ENCODE measurements around the gene EXT2.

EXT2 gene

DNA sequence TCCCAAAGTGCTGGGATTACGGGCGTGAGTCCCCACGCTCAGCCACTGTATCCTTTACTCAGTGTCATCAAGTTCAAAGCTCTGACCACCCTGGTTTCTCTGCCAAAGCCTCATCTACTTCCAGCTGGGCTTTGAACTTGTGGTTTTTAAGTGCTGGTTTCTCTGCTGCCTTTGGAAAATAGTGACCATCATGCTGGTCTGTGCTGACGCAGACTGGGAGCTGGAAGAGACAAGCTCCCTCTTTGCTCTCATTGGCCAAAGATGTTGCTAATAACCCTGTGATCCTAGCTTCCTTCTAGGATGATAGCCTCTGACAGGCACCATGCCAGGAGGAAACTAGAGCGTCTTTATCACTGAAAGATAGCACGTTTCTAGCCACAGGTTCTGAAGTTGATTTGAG lies 152.0 kb downstream of the EXT2 start:
- no peak for DNase-seq

DNA sequence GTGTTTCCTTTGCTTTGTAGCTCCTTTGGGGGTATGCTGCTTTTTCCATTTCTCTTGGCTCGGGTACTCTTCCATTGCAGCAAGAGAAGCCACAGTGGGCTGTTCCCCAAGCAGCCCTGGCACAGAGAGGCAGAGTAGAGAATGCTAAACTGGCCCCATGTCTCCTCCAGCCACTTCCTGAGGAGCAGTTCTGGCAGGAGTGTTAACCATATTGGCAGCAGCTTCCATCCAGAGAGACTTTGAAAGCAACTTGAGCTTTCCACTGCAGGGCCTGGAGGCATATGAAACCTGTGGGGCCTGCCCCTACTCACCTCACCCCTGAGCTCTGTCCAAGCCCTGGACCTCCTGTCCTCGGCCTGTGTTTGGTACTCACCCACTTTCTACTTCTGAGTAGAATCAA lies 152.6 kb downstream of the EXT2 start:
- no peak for DNase-seq

- DNase-seq = no peak
Measured at GRCh38 chr11:44250421-44250820, 154.9 kb downstream of the EXT2 start.

GRCh38 chr11:44252999-44253602 lies 157.6 kb downstream of the EXT2 start:
- no peak for DNase-seq

- no peak for DNase-seq
Measured at GRCh38 chr11:44255406-44256071, 160.1 kb downstream of the EXT2 start.

- DNase-seq = no peak
Measured at GRCh38 chr11:44256673-44257291, 161.3 kb downstream of the EXT2 start.

GRCh38 chr11:44257338-44258189 lies 162.1 kb downstream of the EXT2 start:
- no peak for DNase-seq

DNA sequence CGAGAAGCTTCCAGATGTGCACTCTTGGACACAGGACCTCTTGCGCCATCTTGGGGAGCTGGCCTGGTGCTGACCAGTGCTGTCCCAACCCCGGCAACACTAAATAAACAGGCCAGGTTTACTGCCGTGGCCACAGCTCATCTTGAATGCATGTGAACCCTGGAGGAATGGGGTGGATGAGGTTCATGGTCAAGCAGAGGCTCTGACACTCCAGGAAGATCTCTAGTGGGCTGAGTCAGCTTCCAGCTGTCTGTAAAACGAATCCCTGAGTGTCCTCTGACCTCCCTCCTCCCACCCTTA lies 162.7 kb downstream of the EXT2 start:
- no peak for DNase-seq

GRCh38 chr11:44258839-44259420 lies 163.5 kb downstream of the EXT2 start:
- no peak for DNase-seq

- DNase-seq = no peak
Measured at GRCh38 chr11:44260081-44260480, 164.6 kb downstream of the EXT2 start.

GRCh38 chr11:44261800-44262591 lies 166.5 kb downstream of the EXT2 start:
- DNase-seq = no peak

GRCh38 chr11:44263738-44264437 lies 168.4 kb downstream of the EXT2 start:
- DNase-seq = no peak

DNA sequence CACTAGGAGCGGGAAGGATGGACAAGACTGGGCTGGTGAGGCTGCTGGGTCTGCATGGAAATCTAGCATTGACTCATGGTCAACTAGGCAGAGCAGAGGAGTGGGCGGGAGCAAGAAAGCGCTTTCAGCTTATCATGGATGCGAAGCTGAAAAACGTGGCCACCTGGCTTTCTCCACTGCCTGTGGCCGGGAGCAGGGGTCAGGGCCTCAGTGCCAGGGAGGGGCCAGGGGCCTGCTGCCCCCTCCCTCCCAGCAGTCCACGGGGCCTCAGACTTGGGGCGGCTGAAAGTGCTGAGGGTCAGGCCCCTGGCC lies 168.9 kb downstream of the EXT2 start:
- no peak for DNase-seq

DNA sequence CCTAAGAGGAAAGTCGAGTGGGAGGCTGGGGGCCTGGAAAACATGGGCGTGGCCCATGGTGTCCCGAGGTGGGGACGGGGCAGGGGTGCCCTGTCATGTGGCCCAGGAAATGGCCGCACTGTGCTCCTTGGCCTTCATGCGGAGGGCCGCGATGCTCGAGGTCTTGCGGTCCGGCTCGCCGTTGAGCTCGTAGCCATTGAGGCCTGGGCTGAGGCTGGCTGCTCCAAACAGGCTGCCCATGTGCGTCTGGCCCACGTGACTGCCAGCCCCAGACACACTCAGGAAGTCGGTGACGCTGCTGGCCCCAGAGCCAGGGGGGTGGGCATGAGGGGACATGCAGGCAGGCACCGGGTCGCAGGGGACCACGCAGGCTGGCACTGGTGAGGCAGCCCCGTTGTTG lies 169.3 kb downstream of the EXT2 start:
- no peak for DNase-seq

DNA sequence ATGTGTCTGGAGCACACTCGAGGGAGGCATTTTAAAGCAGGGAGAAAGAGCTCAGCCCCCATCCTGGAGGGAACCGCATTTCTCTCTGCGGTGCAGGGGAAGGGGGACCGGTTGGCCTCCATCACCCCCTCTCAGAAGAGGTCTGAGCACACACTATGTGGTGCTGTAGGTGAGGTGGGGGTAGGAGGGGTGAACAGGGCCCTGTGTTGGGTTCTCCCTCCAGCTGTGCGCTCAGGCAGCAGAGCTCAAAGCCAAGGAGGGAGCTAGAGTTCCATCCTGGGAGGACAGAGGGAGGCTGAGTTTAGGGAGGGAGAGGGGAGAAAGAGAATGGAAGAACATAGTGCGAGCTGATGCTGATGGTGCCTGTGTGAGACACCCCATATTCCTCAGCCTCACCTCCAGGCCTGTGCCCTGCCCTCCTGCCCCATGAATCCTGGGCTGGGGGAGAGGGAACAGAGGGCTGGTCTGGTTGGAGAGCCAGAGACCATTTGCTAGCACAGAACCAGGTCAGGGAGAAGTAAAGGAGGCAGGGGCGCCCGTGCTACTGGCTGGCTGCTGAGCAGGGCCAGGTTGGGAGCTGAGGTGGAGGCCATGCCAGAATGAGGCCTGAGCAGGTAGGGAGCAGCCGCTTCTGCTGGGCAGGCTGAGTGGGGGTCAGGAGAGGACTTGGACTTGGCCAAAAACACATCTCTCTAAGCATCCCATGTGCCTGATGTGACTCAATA lies 170.7 kb downstream of the EXT2 start:
- no peak for DNase-seq

DNA sequence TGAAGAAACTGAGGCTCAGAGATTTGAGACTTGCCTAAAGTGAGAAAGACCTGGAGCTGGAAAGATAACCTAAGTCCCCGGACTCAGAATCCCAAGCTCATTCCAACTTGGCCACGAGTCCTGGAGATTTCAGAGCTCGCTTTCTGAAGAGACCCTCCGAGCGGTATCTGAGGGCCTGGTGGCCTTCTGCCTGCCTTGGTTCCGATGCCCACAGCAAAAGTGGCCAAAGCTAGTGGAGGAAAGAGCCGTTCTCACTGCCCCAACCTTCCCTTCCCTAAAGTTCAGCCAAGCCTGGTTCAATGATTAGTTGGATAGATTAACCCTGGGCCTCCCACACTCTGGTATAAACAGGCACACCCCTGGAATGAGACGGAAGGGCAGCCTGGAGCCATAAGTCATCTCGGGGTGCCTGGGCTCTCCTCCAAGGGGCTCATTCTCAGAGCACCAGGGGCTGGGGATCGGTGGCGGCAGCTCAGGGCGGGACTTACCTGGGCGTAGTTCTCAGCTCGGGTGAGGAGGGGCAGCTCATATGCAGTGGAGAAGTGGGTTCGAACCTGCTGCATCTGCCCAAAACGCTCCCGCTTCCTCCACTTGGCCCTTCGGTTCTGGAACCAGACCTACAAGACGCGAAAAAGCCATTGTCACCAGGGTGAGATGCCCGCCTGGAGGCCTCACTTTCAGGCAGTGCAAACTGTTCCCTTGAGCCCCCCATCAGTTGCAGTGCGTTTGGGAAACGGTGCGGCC lies 171.7 kb downstream of the EXT2 start:
- DNase-seq = no peak

DNA sequence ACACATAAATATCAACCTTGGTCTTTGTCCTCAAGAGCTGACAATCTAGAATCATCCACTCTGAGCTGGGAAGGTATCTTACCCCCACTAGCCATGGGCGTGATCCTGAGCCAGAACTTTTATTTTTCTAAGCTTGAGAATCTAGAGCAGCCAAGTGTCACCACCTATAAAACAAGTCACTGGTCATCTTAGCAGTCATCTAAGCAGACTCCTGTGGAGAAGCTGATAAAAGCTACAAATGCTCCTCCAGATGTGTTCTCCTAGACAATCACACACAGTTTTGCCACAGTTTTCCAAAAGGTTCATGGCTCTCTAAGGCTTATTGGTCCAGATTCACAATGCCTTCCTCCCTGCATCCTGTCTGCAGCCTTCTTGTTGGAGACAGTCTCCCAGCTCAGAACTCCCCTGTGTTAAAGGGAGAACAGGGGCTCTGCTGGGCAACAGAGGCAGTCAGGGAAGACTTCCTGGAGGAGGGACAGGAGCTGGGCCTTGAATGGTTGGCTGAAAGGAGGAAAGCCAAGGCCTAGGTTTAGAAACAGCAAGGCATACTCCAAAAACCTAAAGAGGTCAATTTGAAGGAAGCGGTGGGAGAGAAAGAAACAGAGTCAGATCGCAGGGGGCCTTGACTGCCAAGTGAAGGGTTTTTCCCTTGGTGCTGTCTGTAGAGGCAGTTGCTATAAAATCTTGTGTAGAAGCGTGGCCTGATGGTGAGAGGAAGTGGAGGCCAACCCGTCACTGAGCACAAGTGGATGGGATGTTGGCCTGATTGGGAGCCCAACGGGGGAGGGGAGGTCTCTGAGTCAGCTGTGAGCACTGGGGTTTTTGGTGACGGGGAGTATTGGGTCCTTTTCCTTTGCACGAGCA lies 172.5 kb downstream of the EXT2 start:
- no peak for DNase-seq

DNA sequence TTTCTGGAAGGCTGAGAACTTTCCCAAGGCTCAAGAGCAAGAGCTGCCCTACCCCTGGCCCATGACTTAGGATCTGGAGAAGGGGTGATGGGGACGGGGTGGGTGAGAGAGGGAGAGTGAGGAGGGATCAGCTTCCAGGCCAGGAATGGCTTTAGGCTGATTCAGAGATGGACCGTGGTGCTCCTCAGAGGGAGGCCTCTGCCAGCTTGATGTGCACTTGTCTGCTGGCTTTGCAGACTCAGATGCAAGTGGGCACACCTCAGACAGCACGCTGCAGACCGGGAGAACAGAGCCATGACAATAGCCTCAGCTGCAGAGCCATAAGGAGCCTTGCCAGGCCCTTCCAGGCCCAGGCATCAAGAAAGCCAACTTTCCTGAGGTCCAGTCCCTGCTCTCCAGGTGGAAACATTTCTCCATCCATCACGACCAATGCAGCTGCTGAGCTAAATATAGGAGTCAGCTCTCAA lies 173.2 kb downstream of the EXT2 start:
- no peak for DNase-seq

Measured in activated CD4-positive, alpha-beta T cell treated with anti-CD3 and anti-CD28 coated beads, Interleukin-2, amount 50 U/mL, for 48 hours (primary cell).